GM18511 (cell line): ENCODE data around the gene LUZP2.

ENCODE experiments used
- ATAC-seq: cut with Tn5 transposase; IDR thresholded peaks from one replicate; pipeline ENCODE4 v1.9.1; 2021; ENCODE audit warnings: mild to moderate bottlenecking, moderate library complexity; ENCODE audit not compliant: unreplicated experiment

Gene LUZP2

DNA sequence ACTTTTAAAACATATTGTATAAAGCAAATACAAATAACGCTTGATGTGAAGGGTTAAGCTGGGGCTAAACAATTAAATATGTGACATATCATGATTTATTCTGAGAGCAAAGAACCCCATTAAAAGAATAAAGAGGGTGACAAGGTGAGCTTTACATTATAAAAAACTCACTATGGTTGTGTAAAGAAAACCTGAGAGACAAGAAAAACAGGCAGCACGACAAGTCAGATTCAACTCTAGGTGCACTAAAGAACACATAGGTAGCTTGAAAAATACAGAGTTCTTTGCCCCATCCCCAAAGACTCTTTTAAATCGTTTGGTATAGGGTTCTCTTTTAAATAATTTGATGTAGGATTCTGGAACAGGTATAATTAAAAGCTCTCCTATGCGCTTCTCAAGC lies 63.5 kb downstream of the LUZP2 start:
- ATAC-seq = no peak

DNA sequence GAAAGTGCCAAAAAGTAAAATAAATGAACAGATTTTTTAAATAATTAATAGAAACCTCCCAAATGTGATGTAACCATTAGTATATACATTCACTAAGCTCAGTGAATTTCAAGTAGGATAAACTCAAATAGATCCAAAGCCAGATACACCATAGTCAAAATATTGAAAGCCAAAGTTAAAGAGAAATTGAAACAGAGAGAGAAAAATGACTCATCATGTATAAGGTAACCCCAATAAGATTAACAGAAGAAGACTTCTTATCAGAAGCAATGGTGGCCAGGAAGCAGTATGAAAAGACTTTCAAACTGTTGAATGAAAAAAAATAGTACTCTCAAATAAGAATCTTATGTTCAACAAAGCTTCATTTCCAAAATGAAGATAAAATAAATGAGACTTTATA lies 70.5 kb downstream of the LUZP2 start:
- peak; percentile 89 for ATAC-seq

DNA sequence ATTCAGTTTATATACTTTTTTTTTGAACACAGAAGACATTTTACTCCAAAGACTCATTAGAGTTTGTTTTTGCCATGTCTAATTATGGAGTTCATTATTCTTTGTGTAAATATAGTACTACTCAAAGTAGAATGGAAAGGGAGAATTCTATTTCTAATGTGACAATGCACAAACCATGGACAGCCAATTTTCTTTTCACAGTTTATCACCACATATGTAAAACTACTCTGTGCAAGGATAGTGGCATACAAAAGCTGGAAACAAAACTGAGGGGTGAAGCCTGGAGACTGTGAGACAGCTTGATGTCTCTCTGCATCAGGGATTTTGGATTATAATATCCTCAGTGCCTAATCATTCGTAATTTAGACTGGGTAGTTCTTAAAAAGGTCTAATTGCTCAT lies 75.5 kb downstream of the LUZP2 start:
- no peak for ATAC-seq

DNA sequence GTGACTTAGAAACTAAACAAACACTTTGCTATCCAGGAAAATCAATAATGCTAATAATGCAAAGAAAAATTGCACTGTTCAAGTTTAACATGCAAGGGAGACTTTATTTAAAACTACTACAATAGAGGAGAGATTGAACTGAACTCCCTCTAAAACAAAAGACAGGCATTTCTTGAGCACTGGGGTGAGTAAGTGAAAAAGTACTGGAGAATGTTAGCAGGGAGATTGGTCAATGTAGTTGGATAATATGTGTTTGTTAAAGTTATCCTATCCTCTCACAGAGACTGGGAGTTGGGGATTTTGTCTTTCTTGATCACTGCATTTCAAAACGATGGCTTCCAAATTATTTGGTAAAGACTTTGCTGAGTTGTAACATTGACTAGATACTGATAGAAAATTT lies 77.6 kb downstream of the LUZP2 start:
- ATAC-seq = no peak

DNA sequence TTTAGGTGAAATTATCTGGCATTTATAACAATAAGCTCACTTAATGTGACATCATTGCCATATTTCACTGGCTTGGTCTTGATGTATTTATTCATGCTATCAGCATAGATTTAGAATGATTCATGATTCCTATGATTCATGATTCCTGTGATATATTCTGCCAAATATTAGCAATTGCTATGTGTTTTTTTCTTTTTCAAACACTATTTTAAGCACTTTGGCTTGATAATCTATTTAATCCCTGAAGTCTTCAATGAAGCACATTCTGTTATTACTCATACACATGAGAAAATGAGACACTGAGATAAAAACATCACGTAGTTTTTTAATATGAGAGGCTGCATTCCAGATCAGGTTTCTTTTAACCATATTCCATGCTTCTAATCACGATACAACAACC lies 78.5 kb downstream of the LUZP2 start:
- no peak for ATAC-seq

DNA sequence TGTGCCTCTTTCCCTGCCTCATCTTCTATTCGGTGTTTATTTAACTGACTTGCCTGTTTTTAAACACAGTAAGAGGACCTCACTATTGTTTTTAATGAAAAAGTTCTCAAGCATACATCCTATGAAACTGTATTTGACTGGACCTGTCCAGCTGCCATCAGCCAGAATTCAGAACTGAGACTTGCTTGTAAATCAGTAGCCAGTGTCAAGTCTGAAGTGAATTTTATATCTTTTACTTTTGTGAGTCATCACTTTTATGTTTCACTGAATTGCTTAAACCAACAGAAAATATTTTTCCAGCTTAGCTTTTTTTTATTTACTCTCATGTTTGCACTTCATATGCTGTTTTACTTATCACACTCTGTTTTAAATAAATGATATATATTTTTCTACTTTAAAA lies 88.3 kb downstream of the LUZP2 start:
- peak; percentile 62 for ATAC-seq

DNA sequence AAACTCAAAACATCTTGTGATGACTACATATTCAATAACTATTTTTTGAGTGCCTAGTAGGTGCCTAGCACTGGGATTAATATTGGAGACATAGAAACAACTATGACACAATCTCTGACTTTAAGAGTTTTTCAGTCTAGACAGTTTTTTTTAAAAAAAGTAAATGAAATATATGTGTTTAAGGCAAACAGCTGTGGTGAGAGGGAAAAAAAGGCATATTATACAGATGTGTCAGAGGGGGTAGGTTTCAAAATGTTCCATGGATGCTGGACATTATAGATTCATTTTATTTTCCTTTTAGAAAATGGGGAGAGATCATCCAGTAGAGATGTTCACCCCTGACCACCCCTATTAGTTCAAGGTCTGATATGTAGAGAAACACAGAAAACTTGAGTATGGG lies 90.8 kb downstream of the LUZP2 start:
- no peak for ATAC-seq

DNA sequence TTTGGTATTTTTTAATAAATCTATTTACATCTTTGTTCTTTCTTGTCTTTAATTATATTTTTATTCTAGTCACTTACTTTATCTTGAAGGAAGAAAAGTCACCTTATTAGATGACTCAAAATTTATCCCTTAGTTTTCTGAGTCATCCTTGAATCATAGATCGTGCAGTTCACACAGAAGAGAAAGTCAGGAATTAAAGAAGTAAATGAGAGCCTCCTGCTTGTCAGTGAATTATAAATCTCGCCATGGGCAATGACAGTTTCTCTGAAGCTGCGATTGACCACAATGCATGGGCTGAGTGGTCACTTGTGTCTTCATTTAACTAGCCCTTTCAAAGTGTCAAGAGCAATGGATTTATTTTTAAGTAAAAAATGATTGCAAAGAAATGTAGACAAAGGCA lies 91.2 kb downstream of the LUZP2 start:
- ATAC-seq = no peak

DNA sequence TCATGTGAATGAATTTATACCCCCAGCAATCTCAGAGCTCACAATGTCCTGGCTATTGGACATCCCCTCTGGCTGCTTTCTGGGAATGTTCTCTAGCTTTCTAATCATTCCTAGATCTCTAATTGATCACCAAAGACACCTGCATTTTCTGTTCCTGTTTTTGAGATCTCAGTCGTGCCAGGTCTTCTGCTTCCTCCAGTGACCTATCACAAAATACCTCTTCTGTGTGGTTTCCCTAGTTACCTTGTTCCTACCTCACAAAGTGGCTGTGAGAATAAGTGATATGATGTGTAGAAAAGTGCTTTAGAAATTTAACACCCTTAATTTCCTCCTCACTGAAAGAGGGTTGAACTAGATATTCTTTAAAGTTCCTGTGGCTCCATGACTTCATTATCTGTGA lies 92.2 kb downstream of the LUZP2 start:
- no peak for ATAC-seq

DNA sequence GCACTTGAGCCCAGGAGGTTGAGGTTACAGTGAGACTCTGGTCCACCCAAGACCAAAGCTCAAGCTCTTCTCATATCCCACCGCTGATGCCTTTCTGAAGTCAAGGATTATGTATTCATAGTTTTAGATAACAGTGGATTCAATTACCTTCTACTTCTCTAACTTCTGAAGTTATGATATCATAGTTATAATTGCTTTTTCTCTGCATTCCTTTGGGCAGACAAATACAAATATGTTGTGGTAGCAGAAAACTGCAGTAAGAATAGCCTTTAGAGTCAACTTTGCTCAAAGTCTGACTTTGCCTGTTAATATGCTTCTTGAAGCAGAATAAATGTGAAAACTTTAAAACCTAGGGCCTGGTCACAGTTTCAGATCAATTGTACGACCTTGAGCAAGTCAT lies 94.4 kb downstream of the LUZP2 start:
- no peak for ATAC-seq

DNA sequence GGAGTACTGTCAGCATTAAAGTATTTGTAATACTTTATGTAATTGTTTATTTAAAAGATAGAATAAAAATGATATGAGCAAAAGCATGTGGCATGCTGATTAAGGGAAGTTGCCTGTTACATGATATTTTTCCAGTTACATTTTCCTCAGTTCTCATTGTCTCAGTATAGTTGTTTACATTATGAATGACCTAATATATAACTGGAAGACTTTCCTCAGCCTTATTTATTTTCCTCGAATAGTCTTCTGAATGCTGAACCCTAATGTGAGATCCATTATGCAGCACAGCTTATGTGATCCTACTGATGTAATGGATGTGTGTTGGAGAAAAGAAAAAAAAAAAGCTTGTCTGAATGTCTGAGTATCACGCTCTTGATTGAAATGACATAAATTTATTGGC lies 95.5 kb downstream of the LUZP2 start:
- ATAC-seq = no peak

DNA sequence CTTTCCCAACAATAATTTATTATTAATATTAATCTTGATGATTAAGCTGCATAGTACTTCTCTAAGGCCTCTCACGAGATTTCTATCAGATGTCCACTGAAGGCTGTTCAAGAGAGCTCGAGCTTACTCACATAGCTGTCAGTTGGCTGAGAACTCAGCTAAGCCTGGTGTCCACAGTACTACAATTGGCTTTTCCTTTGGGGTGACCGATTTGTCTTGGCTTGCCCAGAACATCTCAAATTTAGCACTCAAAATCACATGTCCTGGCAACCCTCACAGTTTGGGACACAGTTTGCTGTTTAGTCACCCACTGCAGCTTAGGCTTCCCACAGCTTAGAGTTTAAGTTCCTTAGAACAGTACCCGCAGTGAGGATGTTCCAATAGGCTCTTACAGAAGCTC lies 96.5 kb downstream of the LUZP2 start:
- no peak for ATAC-seq

DNA sequence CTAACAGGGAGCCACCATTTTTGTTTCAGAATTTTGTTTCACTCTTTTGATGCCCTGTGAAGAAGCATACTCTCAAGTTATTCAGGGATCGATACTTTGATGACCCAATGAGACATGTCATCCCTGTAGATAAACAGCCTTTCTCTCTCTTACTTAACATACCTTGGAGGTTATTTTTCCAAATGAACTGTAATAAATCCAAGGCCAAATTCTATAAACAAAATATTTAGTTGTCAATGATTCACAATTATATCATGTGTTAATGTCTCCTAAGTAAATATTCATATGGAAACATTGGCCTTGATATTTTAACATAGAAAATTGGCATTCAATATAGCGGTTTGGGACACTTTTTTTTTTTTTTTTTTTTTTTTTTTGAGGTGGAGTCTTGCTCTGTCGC lies 97.5 kb downstream of the LUZP2 start:
- no peak for ATAC-seq

DNA sequence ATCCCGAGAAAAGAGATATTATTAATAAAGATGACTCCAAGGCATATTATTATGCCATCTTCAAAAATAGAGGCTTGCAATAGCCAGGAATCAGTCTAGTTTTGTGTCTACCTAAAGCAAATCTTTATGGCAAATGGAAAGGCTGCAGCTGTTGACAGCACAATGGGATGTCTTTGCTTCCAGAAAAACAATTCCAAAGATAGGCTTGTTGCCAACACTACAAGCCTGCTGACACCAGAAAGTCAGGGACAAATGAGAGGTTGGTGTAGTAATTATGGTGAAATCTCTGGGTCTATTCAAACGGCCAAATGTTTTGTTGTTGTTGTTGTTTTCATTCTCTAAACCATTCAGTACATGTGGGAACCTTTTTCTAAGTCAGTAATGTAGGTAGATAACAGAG lies 101.8 kb downstream of the LUZP2 start:
- ATAC-seq = no peak

DNA sequence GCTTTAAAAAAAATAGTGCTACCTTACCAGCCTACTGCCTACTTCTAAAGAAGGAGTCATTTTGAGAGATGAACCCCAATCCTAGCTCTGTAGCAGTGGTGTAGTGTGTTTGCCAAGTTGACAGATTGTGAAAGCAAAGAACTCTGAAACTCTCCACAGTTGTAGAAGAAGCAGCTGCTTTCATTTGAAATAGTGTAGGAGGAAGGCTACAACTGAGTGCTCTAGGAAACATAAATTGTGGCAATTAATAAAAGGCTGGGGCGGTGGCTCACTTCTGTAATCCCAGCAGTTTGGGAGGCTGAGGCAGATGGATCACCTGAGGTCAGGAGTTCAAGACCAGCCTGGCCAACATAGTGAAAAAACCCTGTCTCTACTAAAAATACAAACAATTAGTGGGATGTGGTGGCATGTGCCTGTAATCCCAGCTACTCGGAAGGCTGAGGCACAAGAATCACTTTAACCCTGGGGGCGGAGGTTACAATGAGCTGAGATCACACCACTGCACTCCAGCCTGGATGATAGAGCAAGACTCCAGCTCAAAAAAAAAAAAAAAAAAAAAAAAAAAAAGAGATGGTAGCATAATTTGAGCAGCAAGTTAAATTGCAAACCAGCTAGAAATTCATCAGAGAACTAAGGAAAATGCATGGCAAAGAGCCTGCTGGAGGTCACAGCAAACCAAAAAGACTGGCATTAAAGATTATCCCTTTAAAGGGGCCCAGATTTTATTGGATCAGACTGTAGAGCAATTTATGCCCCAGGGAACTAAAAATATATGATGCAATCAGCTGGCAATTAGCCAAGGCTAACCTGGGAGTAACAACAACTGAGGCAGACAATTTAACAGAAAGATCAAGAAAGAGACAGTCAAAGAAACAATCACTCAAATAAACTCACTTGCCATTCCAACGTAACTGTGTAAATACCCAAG lies 112.6 kb downstream of the LUZP2 start:
- ATAC-seq = no peak

DNA sequence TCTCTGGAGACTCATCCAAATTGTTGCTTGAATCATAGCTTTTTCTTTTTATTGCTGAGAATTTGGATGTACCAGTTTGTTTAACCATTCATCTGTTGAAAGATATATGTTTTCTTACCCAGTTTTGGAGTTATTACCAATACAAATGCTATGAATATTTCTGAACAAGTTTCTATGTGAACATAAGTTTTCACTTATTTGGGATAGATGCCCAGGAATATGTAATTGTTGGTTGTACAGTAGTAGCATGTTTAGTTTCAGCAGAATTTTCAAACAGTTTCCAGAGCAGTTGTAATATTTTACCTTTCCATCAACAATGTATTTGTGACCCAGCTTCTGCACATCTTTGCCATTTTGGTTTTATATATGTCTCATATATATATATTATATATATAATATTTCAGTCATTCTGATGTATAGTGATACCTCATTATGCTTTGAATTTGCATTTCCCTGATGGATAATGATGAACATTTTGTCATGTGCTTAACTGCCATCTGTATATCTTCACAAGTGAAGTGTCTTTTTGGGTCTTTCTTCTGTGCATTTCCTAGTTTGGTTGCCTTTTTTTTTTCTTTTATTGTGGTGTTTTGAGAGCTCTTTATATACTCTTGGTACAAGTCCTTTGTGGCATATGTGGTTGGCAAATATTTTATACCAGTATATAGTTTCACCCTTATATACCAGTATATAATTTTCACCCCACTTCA lies 118.8 kb downstream of the LUZP2 start:
- ATAC-seq = no peak

DNA sequence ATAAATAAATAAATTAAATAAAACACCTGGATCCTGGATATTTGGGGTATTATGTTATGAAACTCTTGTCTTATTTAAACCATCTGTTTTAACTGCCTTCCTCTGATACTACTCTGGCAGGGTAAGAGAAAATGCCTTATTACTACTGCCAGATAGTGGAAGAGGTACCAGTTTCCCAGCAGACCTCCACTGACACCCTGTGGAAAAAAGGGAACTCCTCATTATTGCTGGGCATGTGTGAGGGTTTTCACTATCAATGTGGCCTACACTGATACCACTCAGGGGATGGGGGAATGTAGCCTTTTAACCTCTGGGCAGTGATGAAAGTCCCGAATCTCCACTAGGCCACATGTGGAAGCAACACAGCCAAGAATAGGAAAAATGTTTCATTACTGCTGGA lies 121.0 kb downstream of the LUZP2 start:
- no peak for ATAC-seq

DNA sequence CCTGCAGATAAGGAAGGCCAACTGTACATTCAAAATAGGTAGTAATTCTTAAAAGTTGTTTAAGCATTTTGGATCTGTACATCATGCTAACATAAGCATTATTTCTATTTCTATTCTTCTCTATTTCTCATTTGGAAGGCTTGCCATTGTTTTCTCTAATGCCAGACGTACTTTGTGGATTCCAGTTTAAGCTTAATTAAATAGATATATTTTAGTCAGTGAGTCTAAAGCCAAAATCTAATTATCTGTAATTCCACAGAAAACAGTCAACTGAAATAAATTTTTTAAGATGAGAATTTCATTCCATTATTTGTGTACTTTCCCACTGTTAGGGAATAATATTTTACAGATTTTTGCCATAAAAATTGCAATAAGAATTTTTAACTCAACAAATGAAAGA lies 123.0 kb downstream of the LUZP2 start:
- ATAC-seq = no peak

DNA sequence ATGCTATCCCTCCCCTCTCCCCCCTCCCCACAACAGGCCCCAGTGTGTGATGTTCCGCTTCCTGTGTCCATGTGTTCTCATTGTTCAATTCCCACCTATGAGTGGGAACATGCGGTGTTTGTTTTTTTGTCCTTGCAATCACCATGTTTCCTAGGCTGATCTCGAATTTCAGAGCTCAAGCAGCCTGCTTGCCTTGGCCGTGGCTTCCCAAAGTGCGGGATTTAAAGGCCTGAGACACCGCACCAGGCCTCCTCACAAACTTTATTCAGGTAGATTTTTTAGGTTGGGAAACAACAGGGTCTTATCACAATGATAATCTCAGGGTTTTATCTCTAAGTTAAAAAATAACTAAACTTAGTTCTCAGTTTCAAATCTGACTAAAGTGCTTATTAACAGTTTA lies 125.4 kb downstream of the LUZP2 start:
- no peak for ATAC-seq

DNA sequence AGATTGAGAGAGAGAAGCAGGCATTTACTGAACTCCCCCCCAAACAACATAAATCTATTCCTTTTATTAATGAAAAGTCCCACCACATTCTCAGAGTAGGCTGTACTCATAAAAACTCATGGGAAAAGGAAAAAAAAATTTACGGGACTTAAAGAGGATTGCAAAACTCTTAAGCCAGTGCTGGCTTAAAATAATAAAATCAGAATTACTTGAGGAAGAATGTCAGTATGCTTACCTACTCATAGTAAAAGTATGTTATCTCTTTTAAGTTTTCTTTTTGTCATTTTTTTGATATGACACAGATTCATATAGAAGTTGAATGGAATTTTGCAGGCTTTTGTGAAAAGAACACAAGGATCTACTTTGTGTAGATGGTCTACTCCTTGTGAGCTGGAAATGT lies 126.3 kb downstream of the LUZP2 start:
- ATAC-seq = no peak

DNA sequence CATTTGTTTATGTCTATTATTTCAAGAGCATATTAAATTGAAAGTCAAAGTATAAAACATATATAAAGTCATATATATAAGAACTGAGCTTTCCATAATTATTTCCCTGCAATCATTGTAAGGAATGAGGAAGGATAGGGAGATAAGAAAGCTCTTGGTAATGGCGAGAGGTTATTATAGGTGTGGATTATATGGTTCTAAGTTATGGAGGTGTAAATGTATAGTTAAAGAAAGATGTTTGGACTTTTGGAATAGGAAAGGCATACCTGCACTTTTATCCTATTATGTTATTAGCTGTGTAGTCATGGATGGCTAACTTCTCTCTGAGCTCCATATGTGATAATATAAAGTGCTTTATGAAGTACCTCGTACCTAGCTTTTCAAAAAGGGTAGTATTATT lies 127.6 kb downstream of the LUZP2 start:
- no peak for ATAC-seq

DNA sequence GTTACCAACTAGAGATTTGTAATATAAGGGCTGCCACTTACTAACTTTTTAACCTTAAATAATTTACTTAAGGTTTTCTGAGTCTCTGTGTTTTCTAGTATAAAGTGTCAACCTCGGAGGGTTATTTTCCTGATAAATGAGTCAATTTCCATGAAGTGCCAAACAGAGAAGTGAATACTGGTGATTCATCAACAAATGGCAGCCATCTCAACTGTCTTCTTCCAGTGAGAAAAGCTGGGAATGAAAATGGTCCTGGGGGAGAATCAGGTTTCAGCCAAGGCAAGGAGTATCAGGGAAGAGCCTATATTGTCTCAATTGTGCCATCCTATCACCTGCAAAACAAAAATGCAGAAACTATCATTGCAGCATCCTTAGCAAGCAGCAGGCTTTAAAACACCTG lies 129.1 kb downstream of the LUZP2 start:
- no peak for ATAC-seq
